GM19452 (cell line): ENCODE data around the gene AOC3.
"Not testable (repeated sequence)": the region's sequence is repeated elsewhere in the genome, so short reads cannot be mapped to it uniquely, and the experiment has no call there.

Experiments used
- ATAC-seq: cut with Tn5 transposase; IDR thresholded peaks from one replicate; pipeline ENCODE4 v1.9.1; 2021; ENCODE audit not compliant: unreplicated experiment

The AOC3 gene

GRCh38 chr17:42889809-42890208, 38.8 kb downstream of the AOC3 start:
- ATAC-seq = no peak

- no peak for ATAC-seq
Observed at GRCh38 chr17:42891539-42892152, 40.6 kb downstream of the AOC3 start.

- ATAC-seq = no peak
Observed at GRCh38 chr17:42893359-42893758, 42.4 kb downstream of the AOC3 start.

- no peak for ATAC-seq
Observed at GRCh38 chr17:42894283-42895184, 43.5 kb downstream of the AOC3 start.

GRCh38 chr17:42895185-42895555, 44.2 kb downstream of the AOC3 start:
- ATAC-seq = no peak

GRCh38 chr17:42898147-42898811, 47.3 kb downstream of the AOC3 start:
- no peak for ATAC-seq

- not testable (repeated sequence) for ATAC-seq
Observed at GRCh38 chr17:42899981-42900380, 49.0 kb downstream of the AOC3 start.

- ATAC-seq = no peak
Observed at GRCh38 chr17:42900460-42901331, 49.7 kb downstream of the AOC3 start, which contains the start of gene G6PC1. Gene G6PC1 (plus strand): TSS chr17:42900799. CDS start chr17:42900877, 78 bp downstream.

- ATAC-seq = no peak
Observed at GRCh38 chr17:42901535-42902229, 50.7 kb downstream of the AOC3 start.

GRCh38 chr17:42904110-42904469, 53.1 kb downstream of the AOC3 start:
- no peak for ATAC-seq

GRCh38 chr17:42906772-42907446, 55.9 kb downstream of the AOC3 start:
- no peak for ATAC-seq
